Astrocyte of the cerebellum (primary cell): ENCODE measurements around the gene CCDC177.

Experiments used
- DNase-seq: peaks from one replicate; pipeline ENCODE4 v3.0.0-alpha.2; 2011; ENCODE audit warnings: low read depth
- H3K4me3 ChIP-seq: 2 replicates; pipeline ENCODE4 v1.5.1; 2011; ENCODE audit warnings: mild to moderate bottlenecking, low read depth, low read length, moderate library complexity
- CTCF ChIP-seq: IDR thresholded peaks from 2 replicates; pipeline ENCODE4 v1.5.1; 2012; ENCODE audit warnings: low read length, low read depth, moderate library complexity, mild to moderate bottlenecking; ENCODE audit errors: missing control alignments
- in situ Hi-C: cut with HindIII; loops from 2 replicates; pipeline ENCODE4 v1.10.0; 2017; ENCODE audit warnings: low sequenced_read_pairs

Gene CCDC177

GRCh38 chr14:69587389-69587788, 12.7 kb upstream of the CCDC177 start:
- no peak for DNase-seq
- TF ChIP-seq CTCF = no peak
- no peak overlapping the region for H3K4me3 ChIP-seq
- in situ Hi-C loops = no loop called here

GRCh38 chr14:69586404-69586803, 11.7 kb upstream of the CCDC177 start:
- no peak overlapping the region for H3K4me3 ChIP-seq
- DNase-seq = no peak
- TF ChIP-seq CTCF = no peak
- in situ Hi-C loops = no loop called here

GRCh38 chr14:69584389-69584788, 9.7 kb upstream of the CCDC177 start:
- no peak overlapping the region for H3K4me3 ChIP-seq
- no peak for TF ChIP-seq CTCF
- DNase-seq = no peak
- in situ Hi-C loops = no loop called here

GRCh38 chr14:69582829-69583228, 8.2 kb upstream of the CCDC177 start:
- in situ Hi-C loops = no loop called here
- no peak for DNase-seq
- TF ChIP-seq CTCF = no peak
- H3K4me3 ChIP-seq = no peak overlapping the region

GRCh38 chr14:69582212-69582611, 7.5 kb upstream of the CCDC177 start:
- DNase-seq = no peak
- no peak overlapping the region for H3K4me3 ChIP-seq
- no peak for TF ChIP-seq CTCF
- in situ Hi-C loops = no loop called here

GRCh38 chr14:69581316-69581935, 6.8 kb upstream of the CCDC177 start:
- in situ Hi-C loops = no loop called here
- DNase-seq = no peak
- H3K4me3 ChIP-seq = no peak overlapping the region
- TF ChIP-seq CTCF = no peak
